Nephron progenitor cell (in vitro differentiated cells): ENCODE measurements around the gene RBM7.

Experiments
- DNase-seq: peaks from one replicate; pipeline ENCODE4 v3.0.0; 2021
- H3K27ac Mint-ChIP-seq: 2 replicates; pipeline ENCODE4 v1.8.0; 2021; ENCODE audit warnings: mild to moderate bottlenecking, moderate library complexity, mixed read lengths
- H3K27me3 Mint-ChIP-seq: 2 replicates; pipeline ENCODE4 v1.8.0; 2021; ENCODE audit warnings: mild to moderate bottlenecking, low read depth, mixed read lengths; ENCODE audit not compliant: poor library complexity
- H3K36me3 Mint-ChIP-seq: 2 replicates; pipeline ENCODE4 v1.8.0; 2021; ENCODE audit warnings: low read depth, mixed read lengths
- H3K4me1 Mint-ChIP-seq: 2 replicates; pipeline ENCODE4 v1.8.0; 2021; ENCODE audit warnings: mixed read lengths
- H3K4me3 Mint-ChIP-seq: 2 replicates; pipeline ENCODE4 v1.8.0; 2021; ENCODE audit warnings: mild to moderate bottlenecking, moderate library complexity, mixed read lengths
- H3K9me3 Mint-ChIP-seq: 2 replicates; pipeline ENCODE4 v1.8.0; 2021; ENCODE audit warnings: mild to moderate bottlenecking, moderate library complexity, mixed read lengths
- TF ChIP-seq, protein P1 (sequence below): fragments of 200-600 bp; sonication (generic); IDR thresholded peaks from 2 replicates; pipeline ENCODE4 v1.5.0; 2021; ENCODE audit warnings: antibody characterized with exemption

Gene RBM7

DNA sequence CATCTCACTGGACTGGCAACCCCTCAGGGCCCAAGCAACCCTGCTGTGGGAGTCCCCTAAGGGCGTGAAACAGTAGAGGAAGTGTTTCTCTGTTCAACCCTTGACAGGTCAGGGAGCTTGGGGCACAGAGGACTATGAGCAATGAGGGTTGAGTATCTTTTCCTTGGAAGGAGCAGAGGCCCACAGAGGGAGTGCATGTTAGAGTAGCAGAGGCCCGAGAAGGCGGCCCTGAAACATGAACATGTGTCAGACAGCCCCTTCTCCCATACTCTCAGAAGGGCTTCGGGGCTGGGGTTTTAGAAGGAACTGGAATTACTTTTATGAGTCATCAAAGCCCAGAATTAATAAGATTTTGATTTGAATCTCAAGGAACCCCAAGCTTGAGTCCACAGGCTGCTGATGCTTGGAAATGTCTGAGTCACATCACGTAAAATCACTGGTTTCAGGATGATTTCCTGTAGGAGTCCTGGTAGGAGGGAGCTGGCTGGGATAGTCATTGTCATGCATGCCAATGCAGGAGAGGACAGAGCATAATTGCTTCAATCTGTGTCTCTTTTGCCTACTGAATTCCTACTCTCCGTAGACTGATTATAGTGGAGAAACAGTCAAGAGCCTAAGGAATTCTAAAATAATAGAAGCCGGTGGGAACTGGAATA lies 22.7 kb upstream of the RBM7 start:
- H3K27ac Mint-ChIP-seq: no peak overlapping the region
- peaks cover 4% of the 10 kb centered on the region for H3K9me3 Mint-ChIP-seq
- H3K27me3 Mint-ChIP-seq: peaks cover 8% of the 10 kb centered on the region
- no peaks in the 10 kb centered on the region for H3K4me1 Mint-ChIP-seq
- no peak overlapping the region for H3K4me3 Mint-ChIP-seq
- no peaks in the 10 kb centered on the region for H3K36me3 Mint-ChIP-seq
- TF ChIP-seq, protein P1, sequence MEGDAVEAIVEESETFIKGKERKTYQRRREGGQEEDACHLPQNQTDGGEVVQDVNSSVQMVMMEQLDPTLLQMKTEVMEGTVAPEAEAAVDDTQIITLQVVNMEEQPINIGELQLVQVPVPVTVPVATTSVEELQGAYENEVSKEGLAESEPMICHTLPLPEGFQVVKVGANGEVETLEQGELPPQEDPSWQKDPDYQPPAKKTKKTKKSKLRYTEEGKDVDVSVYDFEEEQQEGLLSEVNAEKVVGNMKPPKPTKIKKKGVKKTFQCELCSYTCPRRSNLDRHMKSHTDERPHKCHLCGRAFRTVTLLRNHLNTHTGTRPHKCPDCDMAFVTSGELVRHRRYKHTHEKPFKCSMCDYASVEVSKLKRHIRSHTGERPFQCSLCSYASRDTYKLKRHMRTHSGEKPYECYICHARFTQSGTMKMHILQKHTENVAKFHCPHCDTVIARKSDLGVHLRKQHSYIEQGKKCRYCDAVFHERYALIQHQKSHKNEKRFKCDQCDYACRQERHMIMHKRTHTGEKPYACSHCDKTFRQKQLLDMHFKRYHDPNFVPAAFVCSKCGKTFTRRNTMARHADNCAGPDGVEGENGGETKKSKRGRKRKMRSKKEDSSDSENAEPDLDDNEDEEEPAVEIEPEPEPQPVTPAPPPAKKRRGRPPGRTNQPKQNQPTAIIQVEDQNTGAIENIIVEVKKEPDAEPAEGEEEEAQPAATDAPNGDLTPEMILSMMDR: no peak
- DNase-seq: no peak

DNA sequence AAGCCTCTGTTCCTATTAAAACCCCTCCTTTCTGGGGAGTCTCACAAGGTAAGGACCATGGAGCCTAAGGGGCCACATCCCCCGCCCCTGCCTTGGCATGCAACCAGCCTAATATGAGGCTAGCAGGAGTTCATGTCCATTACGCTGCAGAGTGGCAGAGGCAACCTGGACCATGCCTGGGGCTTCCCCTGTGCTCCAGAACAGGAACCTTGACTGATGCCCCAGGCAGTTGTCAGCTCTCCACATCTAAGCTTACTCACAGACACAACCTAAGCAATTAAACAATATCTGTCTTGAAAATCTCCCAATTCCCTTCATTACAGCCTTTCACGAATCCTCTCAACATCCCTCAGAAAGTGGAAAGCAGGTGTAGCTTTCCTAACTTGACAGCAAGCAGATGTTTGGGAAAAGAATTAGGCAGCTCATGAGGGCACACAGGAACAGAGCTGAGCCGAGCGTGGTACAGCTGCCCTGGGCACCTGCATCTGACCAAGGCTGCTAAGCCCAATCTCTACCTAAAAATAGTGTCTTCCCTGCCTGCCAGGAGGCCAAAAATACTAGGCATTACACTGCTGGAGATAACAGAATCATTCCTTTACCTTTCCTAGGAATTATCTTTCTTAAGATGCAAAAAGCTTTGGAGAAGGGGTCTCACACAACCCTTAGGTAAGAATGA lies 20.9 kb upstream of the RBM7 start:
- Mint-ChIP-seq H3K27ac (no peak overlapping the region), H3K9me3 (peaks cover 14% of the 10 kb centered on the region), H3K4me3 (no peak overlapping the region), H3K4me1 (no peaks in the 10 kb centered on the region), H3K27me3 (peaks cover 3% of the 10 kb centered on the region), H3K36me3 (peaks cover 5% of the 10 kb centered on the region)
- TF ChIP-seq, protein P1: no peak
- no peak for DNase-seq

DNA sequence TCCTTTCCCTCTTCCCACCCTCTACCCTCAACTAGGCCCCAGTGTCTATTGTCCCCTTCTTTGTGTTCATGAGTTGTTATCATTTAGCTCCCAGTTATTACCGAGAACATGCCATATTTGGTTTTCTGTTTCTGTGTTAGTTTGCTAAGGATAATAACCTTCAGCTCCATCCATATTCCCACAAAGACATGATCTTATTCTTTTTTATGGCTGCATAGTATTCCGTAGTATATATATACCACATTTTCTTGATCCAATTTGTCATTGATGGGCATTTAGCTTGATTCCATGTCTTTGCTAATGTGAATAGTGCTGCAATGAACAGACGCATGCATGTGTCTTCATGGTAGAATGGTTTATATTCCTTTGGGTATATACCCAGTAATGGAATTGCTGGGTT lies 18.0 kb upstream of the RBM7 start:
- Mint-ChIP-seq H3K27me3 (peaks cover 6% of the 10 kb centered on the region), H3K27ac (no peak overlapping the region), H3K4me3 (no peak overlapping the region), H3K36me3 (peaks cover 5% of the 10 kb centered on the region), H3K4me1 (no peaks in the 10 kb centered on the region), H3K9me3 (peaks cover 14% of the 10 kb centered on the region)
- TF ChIP-seq, protein P1: no peak
- DNase-seq: no peak

DNA sequence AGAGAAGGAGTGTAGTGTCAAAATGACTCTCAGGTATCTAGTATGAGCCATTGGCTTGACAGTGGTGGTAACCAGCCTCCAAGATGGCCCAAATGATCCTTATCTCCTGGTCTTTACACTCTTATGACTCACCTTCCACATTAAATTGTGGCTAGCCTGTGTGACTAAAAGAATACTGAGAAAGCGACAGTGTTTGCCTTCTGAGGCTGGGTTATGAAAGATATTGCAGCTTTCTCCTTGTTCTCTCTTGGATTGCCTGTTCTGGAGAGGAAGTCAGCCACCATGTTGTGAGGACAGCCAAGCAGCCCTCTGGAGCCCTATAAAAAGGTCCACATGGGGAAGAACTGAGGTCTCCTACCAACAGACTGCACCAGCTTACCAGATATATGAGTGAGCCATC lies 16.0 kb upstream of the RBM7 start:
- peaks cover 14% of the 10 kb centered on the region for H3K9me3 Mint-ChIP-seq
- TF ChIP-seq, protein P1: no peak

DNA sequence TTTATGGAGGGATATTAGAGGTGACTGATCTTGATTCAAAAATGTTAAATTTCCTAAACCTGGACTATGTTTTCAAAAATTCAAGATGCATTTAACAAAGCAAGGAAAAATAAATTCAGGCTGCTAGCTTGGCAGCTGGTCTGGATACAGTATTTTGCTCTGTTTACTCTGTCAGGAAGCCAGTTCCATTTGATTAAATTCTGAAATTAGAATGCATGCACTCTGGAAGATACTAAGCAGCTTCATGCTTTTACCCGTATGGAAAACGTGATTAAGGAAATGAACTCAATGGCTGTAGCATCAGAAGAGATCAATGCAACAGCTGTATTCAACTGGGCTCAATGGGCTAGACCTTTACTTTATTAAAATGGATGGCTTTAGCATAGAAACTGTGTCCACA lies 14.3 kb upstream of the RBM7 start:
- Mint-ChIP-seq H3K27ac (no peak overlapping the region), H3K9me3 (peaks cover 14% of the 10 kb centered on the region), H3K4me3 (no peak overlapping the region), H3K4me1 (no peaks in the 10 kb centered on the region), H3K27me3 (peaks cover 3% of the 10 kb centered on the region), H3K36me3 (peaks cover 5% of the 10 kb centered on the region)
- TF ChIP-seq, protein P1: no peak
- DNase-seq: no peak

More for the DNA sequence above, 16.0 kb upstream of the RBM7 start:
- Mint-ChIP-seq H3K27me3 (peaks cover 3% of the 10 kb centered on the region), H3K4me3 (no peak overlapping the region), H3K36me3 (peaks cover 5% of the 10 kb centered on the region), H3K27ac (no peak overlapping the region), H3K4me1 (no peaks in the 10 kb centered on the region)
- DNase-seq: no peak

DNA sequence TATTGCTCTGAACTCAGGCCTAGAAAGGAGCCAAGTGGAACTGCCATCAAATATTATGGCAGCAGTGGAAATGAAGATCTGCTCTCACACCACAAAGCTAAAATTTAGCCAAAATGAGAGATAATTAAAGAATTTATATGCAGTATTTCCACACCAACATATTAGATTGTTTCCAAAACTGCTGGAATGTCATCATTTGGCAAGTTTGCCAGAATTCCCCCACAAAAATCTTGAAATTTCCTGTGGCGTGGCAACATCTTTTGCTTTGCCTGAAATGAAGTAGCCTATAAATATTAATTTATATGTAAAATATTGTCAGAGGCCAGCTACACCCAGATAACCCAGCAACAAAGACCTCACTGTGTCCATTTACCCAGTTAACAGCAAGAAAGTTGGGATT lies 13.9 kb upstream of the RBM7 start:
- peaks cover 5% of the 10 kb centered on the region for H3K36me3 Mint-ChIP-seq
- peaks cover 14% of the 10 kb centered on the region for H3K9me3 Mint-ChIP-seq
- no peak for DNase-seq
- H3K4me3 Mint-ChIP-seq: no peak overlapping the region
- TF ChIP-seq, protein P1: no peak
- H3K27ac Mint-ChIP-seq: no peak overlapping the region
- H3K4me1 Mint-ChIP-seq: no peaks in the 10 kb centered on the region
- peaks cover 3% of the 10 kb centered on the region for H3K27me3 Mint-ChIP-seq
